IPS DF 6.9 (cell line): ENCODE data around the gene LINC01488.

ENCODE experiments used
- DNase-seq: peaks from one replicate; pipeline ENCODE4 v3.0.0-alpha.2; 2013; ENCODE audit warnings: low read depth, low spot score
- H3K27ac ChIP-seq: one replicate; pipeline ENCODE4 v1.5.1; 2013; ENCODE audit warnings: low read length, control low read depth
- H3K27me3 ChIP-seq: 2 replicates; pipeline ENCODE4 v1.6.1; 2013; ENCODE audit warnings: mild to moderate bottlenecking, low read length; ENCODE audit not compliant: control insufficient read depth, insufficient read depth
- H3K36me3 ChIP-seq: 2 replicates; pipeline ENCODE4 v1.6.1; 2013; ENCODE audit warnings: low read length; ENCODE audit not compliant: control insufficient read depth, insufficient read depth
- H3K4me1 ChIP-seq: 2 replicates; pipeline ENCODE4 v1.6.1; 2013; ENCODE audit warnings: low read length; ENCODE audit not compliant: control insufficient read depth, insufficient read depth
- H3K4me3 ChIP-seq: 2 replicates; pipeline ENCODE4 v1.5.1; 2013; ENCODE audit warnings: mild to moderate bottlenecking, low read length
- H3K9me3 ChIP-seq: 2 replicates; pipeline ENCODE4 v1.6.1; 2013; ENCODE audit warnings: low read length, inconsistent platforms; ENCODE audit not compliant: control insufficient read depth, insufficient read depth
- WGBS: extraction: QIAGEN DNeasy Blood & Tissue Kit; methylation state at CpG from one replicate; pipeline ENCODE4 v1.1.7; 2013; ENCODE audit warnings: mixed read lengths, missing lambda C conversion rate; ENCODE audit not compliant: insufficient read length, insufficient coverage; 5-methylcytosine and 5-hydroxymethylcytosine counted together

Gene LINC01488

DNA sequence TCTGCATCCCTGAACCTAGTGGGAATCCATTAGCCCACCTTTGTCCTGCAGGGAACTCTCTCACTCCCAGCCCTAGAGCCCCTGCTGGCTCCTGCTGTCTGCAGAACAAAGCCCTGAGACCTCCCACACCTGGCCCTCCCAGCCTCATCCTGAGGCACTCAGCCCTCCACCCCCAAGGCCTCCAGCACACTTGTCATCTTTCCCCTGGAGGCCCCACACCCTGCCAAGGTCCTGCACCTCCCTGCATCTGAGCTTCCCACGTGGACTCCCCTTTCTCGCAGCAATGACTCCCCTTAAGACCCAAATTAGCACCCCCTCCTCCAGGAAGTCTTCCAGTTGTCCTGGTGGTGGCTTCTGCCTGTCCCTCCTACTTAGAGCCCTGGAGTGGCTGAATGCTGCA lies 42.3 kb upstream of the LINC01488 start:
- DNase-seq = no peak
- WGBS = no CpG with 5 or more reads among the region's 2 CpGs
- Histone ChIP-seq H3K36me3 (no peaks in the 10 kb centered on the region), H3K9me3 (no peaks in the 10 kb centered on the region), H3K4me1 (peaks cover 28% of the 10 kb centered on the region), H3K4me3 (no peak overlapping the region), H3K27me3 (no peaks in the 10 kb centered on the region), H3K27ac (no peak overlapping the region)

- H3K9me3 ChIP-seq = no peaks in the 10 kb centered on the region
- WGBS = no CpG with 5 or more reads among the region's 13 CpGs
- H3K4me1 ChIP-seq = peaks cover 27% of the 10 kb centered on the region
- no peaks in the 10 kb centered on the region for H3K36me3 ChIP-seq
- no peak for DNase-seq
- H3K4me3 ChIP-seq = no peak overlapping the region
- no peaks in the 10 kb centered on the region for H3K27me3 ChIP-seq
- no peak overlapping the region for H3K27ac ChIP-seq
Measured at GRCh38 chr11:69439651-69440464, 41.6 kb upstream of the LINC01488 start.

DNA sequence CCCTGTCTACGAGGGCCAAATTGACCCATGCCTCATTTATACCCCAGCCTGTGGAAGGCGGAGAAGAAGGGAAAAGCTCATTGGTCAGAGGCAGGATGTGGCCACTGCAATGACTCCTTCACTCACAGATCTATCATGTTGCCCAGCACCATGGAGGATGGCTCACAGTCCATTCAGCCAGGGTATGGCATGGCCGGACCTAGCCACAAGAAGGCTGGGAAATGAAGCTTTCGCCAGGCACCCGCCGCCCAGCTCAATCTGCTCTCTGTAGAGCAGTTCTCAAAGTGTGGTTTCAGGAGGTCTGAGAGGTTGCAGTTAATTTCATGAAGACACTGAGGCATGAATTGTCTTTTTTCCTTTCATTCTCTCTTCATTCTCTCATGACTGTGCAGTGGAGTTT lies 40.6 kb upstream of the LINC01488 start:
- Histone ChIP-seq H3K9me3 (no peaks in the 10 kb centered on the region), H3K4me1 (peaks cover 24% of the 10 kb centered on the region), H3K27me3 (no peaks in the 10 kb centered on the region), H3K27ac (no peak overlapping the region), H3K4me3 (no peak overlapping the region), H3K36me3 (no peaks in the 10 kb centered on the region)
- no CpG with 5 or more reads among the region's 6 CpGs for WGBS
- DNase-seq = no peak

GRCh38 chr11:69442012-69442806 lies 39.3 kb upstream of the LINC01488 start:
- H3K27me3 ChIP-seq = no peaks in the 10 kb centered on the region
- H3K36me3 ChIP-seq = no peaks in the 10 kb centered on the region
- DNase-seq = no peak
- H3K4me3 ChIP-seq = no peak overlapping the region
- H3K27ac ChIP-seq = no peak overlapping the region
- no peaks in the 10 kb centered on the region for H3K9me3 ChIP-seq
- H3K4me1 ChIP-seq = peaks cover 19% of the 10 kb centered on the region
- no CpG with 5 or more reads among the region's 10 CpGs for WGBS

DNA sequence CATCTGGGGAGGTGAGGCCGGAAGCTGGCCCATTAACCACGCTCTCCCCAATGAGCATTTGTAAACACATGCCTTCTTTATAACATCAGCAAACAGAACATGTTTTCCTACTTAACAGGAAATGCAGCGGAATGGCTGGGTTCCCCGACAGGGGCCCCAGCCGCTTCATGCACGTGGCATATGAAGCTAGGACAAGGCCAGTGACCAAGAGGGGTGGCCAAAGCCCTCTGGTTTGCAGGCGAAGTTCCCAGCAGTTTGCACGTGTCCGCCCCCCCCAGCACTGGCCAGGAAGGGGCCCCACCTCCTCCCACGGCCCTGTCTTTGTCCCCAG lies 38.7 kb upstream of the LINC01488 start:
- H3K27me3 ChIP-seq = no peaks in the 10 kb centered on the region
- H3K36me3 ChIP-seq = no peaks in the 10 kb centered on the region
- H3K4me3 ChIP-seq = no peak overlapping the region
- DNase-seq = no peak
- no peak overlapping the region for H3K27ac ChIP-seq
- no peaks in the 10 kb centered on the region for H3K9me3 ChIP-seq
- H3K4me1 ChIP-seq = peaks cover 16% of the 10 kb centered on the region; the same call in 1 of the 2 replicates
- WGBS = no CpG with 5 or more reads among the region's 10 CpGs

DNA sequence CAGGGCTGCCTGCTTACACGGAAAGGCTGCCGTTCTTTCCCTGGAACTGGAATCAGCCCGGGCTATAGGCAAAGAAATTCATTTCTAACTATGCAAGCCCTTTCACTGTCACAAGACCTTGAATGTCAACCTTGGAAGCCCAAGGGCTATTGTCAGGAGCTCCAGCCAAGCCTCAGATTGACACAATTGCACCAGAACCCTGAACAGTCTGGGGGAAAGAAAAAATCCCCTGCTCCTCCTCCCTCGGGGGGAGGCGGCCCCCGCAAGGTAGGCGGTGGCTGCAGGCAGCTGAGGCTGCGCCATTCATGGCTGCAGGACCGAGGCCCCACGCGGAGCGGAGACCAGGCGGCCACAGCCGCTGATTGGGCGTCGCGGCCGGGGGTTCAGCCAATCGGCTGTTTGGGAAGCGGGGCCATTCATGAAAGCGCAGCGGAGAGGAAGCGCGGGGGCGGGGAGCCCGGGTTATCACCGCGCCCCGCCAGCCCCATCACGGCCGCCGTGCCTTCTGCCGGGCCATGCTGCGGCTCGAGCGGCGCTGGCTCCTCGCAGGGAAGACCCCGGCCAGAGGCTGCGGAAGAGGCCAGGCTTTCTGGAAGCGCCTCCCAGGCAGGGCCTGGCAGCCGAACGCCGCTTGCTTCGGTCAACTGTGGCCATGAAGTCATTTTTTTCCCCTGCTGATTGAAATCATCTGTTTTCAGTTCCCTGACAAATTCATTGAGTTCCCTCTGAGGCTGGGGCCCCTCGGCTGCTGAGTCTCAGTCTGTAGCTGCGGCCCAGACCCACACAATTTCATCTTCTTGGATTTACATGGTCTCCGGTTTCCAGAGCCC lies 38.1 kb upstream of the LINC01488 start:
- Histone ChIP-seq H3K36me3 (no peaks in the 10 kb centered on the region), H3K9me3 (no peaks in the 10 kb centered on the region), H3K27me3 (no peaks in the 10 kb centered on the region), H3K4me3 (no peak overlapping the region), H3K27ac (no peak overlapping the region), H3K4me1 (peaks cover 13% of the 10 kb centered on the region; the same call in 1 of the 2 replicates)
- DNase-seq = no peak
- no CpG with 5 or more reads among the region's 48 CpGs for WGBS

DNA sequence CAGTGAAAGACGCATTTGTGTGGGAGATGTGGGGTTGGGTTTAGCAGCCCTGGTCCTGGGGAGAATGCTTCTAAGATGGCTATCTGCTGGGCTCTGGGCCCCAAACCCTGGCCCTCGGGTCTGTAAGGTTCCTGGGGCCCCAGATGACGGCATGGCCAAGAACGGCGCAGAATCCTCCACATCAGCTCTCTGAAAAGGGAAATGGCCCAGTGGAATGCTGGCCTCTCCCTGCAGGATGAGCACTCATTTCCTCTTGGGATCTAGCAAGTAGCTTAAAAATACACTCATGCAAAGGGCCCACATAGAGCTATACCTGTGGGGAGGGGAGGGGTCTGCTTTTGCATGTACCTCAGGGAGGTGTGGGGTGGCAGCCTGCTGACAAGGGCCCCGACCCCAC lies 37.5 kb upstream of the LINC01488 start:
- Histone ChIP-seq H3K36me3 (no peaks in the 10 kb centered on the region), H3K4me1 (peaks cover 8% of the 10 kb centered on the region; the same call in 1 of the 2 replicates), H3K27ac (no peak overlapping the region), H3K4me3 (no peak overlapping the region), H3K27me3 (no peaks in the 10 kb centered on the region), H3K9me3 (no peaks in the 10 kb centered on the region)
- DNase-seq = no peak
- WGBS = no CpG with 5 or more reads among the region's 6 CpGs

DNA sequence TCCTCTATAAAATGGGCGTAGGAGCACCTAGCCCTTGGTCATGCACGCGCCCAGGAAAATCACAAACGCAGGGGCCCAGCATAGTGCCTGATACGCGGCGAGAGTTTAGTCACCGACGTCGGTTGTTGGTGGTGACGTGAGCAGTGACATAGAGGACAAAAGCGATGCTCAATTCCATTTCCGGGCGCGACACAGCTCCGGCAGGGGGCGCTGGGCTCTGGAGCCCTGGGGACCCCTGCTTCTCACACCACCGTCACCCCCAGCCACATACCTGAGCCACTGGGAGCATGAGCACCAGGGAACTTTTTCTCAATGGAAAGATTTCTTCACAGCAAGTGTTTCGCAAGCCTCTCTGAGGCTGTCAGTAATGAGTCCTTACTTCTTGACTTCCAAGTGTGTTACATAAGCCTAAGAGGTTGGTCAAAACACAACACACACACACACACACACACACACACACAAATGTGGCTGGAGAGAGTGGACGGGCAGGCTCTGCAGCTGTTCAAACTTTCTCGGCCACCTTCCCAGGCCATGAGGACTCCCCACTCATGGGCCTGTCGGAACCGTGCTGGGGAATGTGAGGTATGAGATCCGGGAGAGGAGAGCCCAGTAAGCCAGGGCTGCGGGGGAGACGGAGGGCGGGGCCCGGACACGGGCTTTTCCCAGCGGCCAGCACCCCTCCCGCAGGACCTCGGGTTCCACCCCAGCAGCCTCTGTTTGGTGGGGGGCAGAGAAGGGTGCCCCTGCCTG lies 36.9 kb upstream of the LINC01488 start:
- Histone ChIP-seq H3K4me3 (no peak overlapping the region), H3K27ac (no peak overlapping the region), H3K4me1 (peaks cover 8% of the 10 kb centered on the region), H3K9me3 (no peaks in the 10 kb centered on the region), H3K36me3 (no peaks in the 10 kb centered on the region), H3K27me3 (no peaks in the 10 kb centered on the region)
- DNase-seq = no peak
- no CpG with 5 or more reads among the region's 32 CpGs for WGBS

DNA sequence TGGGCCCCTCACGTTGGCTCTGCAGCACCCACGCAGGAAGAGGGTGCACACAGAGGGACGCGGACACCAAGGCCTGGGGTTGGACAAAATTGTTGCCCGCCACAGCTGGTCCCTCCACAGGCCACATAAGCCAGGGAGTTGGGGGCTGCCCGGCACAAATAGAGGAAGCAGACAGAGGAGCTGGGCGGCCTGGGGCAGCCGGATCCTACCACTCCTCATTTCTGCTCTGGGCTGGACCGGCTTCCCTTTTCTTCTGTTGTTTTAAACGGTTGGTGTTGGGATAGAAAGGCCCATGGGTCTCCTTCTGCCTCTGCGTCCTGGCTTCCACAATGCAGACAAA lies 36.4 kb upstream of the LINC01488 start:
- no peak for DNase-seq
- WGBS = no CpG with 5 or more reads among the region's 11 CpGs
- Histone ChIP-seq H3K27ac (no peak overlapping the region), H3K4me3 (no peak overlapping the region), H3K4me1 (peaks cover 8% of the 10 kb centered on the region), H3K9me3 (no peaks in the 10 kb centered on the region), H3K27me3 (no peaks in the 10 kb centered on the region), H3K36me3 (no peaks in the 10 kb centered on the region)

- no peak overlapping the region for H3K4me3 ChIP-seq
- DNase-seq = no peak
- no peaks in the 10 kb centered on the region for H3K9me3 ChIP-seq
- no peaks in the 10 kb centered on the region for H3K27me3 ChIP-seq
- H3K27ac ChIP-seq = no peak overlapping the region
- H3K4me1 ChIP-seq = peaks cover 8% of the 10 kb centered on the region
- no peaks in the 10 kb centered on the region for H3K36me3 ChIP-seq
- no CpG with 5 or more reads among the region's 11 CpGs for WGBS
Measured at GRCh38 chr11:69446108-69446507, 35.4 kb upstream of the LINC01488 start.
